Adrenal gland (tissue), 12 donors: Measurements from ENCODE around the gene ADGRB3. TPM values are rescaled to one million over a fixed set of nuclear protein-coding genes. Genes with fewer than 3 reads are reported as not detected.

ENCODE experiments used
- DNase-seq, 7 donors: peaks; one replicate each; pipeline ENCODE4 v3.0.0-alpha.2; 2019 to 2020
- H3K27ac ChIP-seq, 5 donors: fragments of 200-600 bp; sonication (generic) in 4 of 5; 1 replicate in 3 of 5; 2 replicates in 2 of 5; pipeline versions ENCODE4 v1.5.1 to v1.8.0; 2016 to 2020; ENCODE audit warnings: mild to moderate bottlenecking in 1 of 5
- H3K27me3 ChIP-seq: fragments of 200-600 bp; 2 replicates; pipeline ENCODE4 v1.8.0; 2021
- H3K36me3 ChIP-seq, 2 donors: fragments of 200-600 bp; replicated peaks in 1 of 2; 1 replicate in 1 of 2; 2 replicates in 1 of 2; pipeline versions ENCODE4 v1.5.1 to v1.8.0; 2018 to 2022
- H3K4me1 ChIP-seq, 2 donors: fragments of 200-600 bp; replicated peaks in 1 of 2; 1 replicate in 1 of 2; 2 replicates in 1 of 2; pipeline versions ENCODE4 v1.5.1 to v1.8.0; 2018 to 2021
- H3K4me3 ChIP-seq, 4 donors: fragments of 200-600 bp; sonication (generic) in 3 of 4; one replicate each; pipeline ENCODE4 v1.5.1; 2016 to 2018
- H3K9me3 ChIP-seq, 3 donors: fragments of 200-600 bp; sonication (generic) in 1 of 3; replicated peaks in 1 of 3; 1 replicate in 2 of 3; 2 replicates in 1 of 3; pipeline versions ENCODE4 v1.5.1 to v1.8.0; 2016 to 2021
- POLR2A ChIP-seq, 2 donors: fragments of 450-650 bp; IDR thresholded peaks; one replicate each; pipeline ENCODE4 v1.6.1; 2017; ENCODE audit warnings: antibody characterized with exemption in 2 of 2, mild to moderate bottlenecking in 2 of 2, moderate library complexity in 1 of 2
- WGBS, 4 donors: extraction: QIAGEN DNeasy Blood & Tissue Kit in 2 of 4; methylation state at CpG; one replicate each; pipeline versions ENCODE4 v1.1.5 to v1.1.7; 2013 to 2017; 5-methylcytosine and 5-hydroxymethylcytosine counted together
- intact Hi-C, 2 donors: fragments of 100-400 bp; cut with DNase I; formaldehyde crosslinking; loops; one replicate each; pipeline versions ENCODE4 v1.14.1 to v1.15.0; 2022 to 2023
- polyA plus RNA-seq, 3 donors: library from polyadenylated mRNA; stranded (reverse); fragments of 200-250 nt in 2 of 3; fragments of 350-450 nt in 1 of 3; fragmentation: Illumina TruSeq in 1 of 3; extraction: RNeasy Lipid Tissue Mini Kit (QIAGEN cat#74804) in 1 of 3; gene quantifications; one replicate each; pipeline ENCODE4 v1.2.3, GENCODE V29; 2013 to 2014
- total RNA-seq, 9 donors: library from RNA; depleted of rRNA in 4 of 9; stranded (reverse); fragments of >200 nt in 4 of 9; fragments of 120-200 nt in 1 of 9; fragmentation: NEBNext Ultra II Directional in 1 of 9; extraction: Animal tissue kit (Norgen Biotek cat#: 25700) in 1 of 9; gene quantifications; one replicate each; pipeline versions ENCODE4 v1.1.0 to v1.2.4, GENCODE V29; 2013 to 2023
- TF ChIP-seq, protein P1 (sequence below), 6 experiments: fragments of 450-650 bp in 4 of 6; fragments of 200-600 bp in 2 of 6; sonication (generic) in 1 of 6; IDR thresholded peaks; 1 replicate in 5 of 6; 2 replicates in 1 of 6; pipeline versions ENCODE4 v1.5.1 to v1.8.0; 2016 to 2021; ENCODE audit warnings: antibody characterized with exemption in 6 of 6, mild to moderate bottlenecking in 2 of 6, moderate library complexity in 1 of 6
- donor health status: healthy with polysubstance abuse.
- donor health status: Bipolar disorder and iron deficiency.
- donor health status: DM: yes; HTN: yes; CAD: no.
- donor health status: DM: no; HTN: no; CAD: no.
- donor health status: DM: no; HTN: no; CAD: no.
- donor health status: DM: yes; HTN: yes; CAD: no.

Gene ADGRB3
- total and polyA plus RNA-seq, 12 donors: 1.3 to 9.0 (median 3.1) TPM

DNA sequence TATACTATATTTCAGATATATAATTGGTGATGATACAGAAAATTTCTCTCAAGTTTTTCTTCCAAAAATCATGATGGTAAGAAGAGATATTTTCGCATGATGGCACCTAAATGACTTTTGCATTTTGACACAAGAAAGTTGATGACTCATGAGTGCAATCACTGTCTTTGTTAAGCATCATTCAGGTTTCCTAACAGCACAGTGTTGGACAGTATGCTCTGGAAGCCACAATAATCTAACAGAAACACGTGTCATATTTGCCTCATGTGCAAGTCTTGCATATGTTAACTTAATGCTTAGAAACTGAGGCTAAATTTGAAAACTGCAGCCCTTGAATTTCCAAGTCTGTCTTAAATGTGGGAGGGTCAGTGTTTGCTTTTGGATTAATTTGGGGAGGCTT, 628.2 kb downstream of the ADGRB3 start:
- no peak for DNase-seq
- WGBS, 4 donors: 71 to 85% (median 75%) methylated on average over 2 of the region's 2 CpGs
- intact Hi-C loops: no loop called here
- TF ChIP-seq, protein P1, sequence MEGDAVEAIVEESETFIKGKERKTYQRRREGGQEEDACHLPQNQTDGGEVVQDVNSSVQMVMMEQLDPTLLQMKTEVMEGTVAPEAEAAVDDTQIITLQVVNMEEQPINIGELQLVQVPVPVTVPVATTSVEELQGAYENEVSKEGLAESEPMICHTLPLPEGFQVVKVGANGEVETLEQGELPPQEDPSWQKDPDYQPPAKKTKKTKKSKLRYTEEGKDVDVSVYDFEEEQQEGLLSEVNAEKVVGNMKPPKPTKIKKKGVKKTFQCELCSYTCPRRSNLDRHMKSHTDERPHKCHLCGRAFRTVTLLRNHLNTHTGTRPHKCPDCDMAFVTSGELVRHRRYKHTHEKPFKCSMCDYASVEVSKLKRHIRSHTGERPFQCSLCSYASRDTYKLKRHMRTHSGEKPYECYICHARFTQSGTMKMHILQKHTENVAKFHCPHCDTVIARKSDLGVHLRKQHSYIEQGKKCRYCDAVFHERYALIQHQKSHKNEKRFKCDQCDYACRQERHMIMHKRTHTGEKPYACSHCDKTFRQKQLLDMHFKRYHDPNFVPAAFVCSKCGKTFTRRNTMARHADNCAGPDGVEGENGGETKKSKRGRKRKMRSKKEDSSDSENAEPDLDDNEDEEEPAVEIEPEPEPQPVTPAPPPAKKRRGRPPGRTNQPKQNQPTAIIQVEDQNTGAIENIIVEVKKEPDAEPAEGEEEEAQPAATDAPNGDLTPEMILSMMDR (IDR thresholded peaks at IDR 0.05): no peak
- no peak for TF ChIP-seq POLR2A (IDR thresholded peaks at IDR 0.05)
- Histone ChIP-seq H3K4me3 (no peak overlapping the region), H3K36me3 (no peaks in the 10 kb centered on the region), H3K4me1 (no peaks in the 10 kb centered on the region), H3K27ac (no peak overlapping the region), H3K9me3 (no peaks in the 10 kb centered on the region), H3K27me3 (no peaks in the 10 kb centered on the region)

DNA sequence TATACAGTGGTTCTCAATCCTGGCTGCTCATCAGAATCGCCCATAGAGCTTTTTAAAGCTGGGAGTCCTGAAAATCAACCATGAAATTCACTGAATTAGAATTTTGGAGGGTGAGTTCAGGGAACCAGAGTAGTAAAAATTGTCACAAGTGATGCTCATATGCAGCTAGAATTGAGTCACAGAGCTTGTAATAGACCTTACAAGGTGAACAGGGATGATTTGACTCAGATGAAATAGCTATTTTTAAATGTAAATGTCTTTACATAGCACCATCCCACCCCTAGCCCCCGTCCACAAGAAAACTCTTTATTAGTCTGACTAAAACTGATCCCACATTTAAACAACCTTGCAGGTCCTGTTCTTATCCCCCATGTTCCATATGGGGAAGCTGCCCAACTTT, 630.0 kb downstream of the ADGRB3 start:
- Histone ChIP-seq H3K27me3 (no peaks in the 10 kb centered on the region), H3K4me3 (no peak overlapping the region), H3K36me3 (no peaks in the 10 kb centered on the region), H3K9me3 (no peaks in the 10 kb centered on the region), H3K4me1 (no peaks in the 10 kb centered on the region), H3K27ac (no peak overlapping the region)
- intact Hi-C loops: no loop called here
- WGBS, 4 donors: 59 to 86% (median 71%) methylated on average over 2 of the region's 2 CpGs
- no peak for DNase-seq
- no peak for TF ChIP-seq POLR2A (IDR thresholded peaks at IDR 0.05)
- TF ChIP-seq, protein P1 (IDR thresholded peaks at IDR 0.05): no peak

DNA sequence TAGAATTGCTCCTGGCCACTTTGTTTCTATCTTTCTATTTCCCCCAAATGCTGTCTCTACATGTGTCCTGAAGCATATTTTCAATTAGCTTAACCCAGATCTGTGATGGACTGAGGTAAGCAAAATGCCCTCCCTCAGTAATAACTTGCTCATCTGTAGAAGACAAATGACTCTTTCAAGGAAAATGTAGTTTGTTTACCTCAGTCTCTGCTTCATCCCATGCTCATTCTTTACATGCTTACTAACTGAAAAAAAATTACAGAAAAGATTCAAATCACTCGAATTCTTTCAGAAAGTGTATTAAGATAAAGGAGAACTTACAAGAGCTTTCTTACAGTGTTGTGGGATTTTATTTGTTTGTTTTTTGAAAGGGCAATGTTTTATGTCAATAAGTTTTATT, 630.6 kb downstream of the ADGRB3 start:
- intact Hi-C loops: no loop called here

DNA sequence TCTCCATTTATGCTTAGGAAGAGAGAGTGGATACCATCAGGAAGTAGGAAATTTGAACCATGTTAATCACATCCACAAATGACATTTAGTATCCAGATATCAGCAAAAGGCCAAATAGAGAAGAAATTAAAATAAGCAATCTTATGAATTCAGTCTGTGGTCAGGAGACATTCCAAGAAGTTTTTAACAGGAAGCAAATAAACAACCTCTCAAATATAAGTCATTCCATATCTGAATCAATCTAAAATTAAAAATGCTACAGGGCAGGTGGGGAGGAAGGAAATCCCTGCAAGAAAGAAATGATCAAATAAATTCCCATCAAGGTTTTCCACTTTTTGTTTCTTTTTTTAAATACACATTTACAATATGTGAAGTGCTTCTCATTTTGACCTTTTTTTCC, 641.1 kb downstream of the ADGRB3 start:
- Histone ChIP-seq H3K27ac (no peak overlapping the region), H3K4me3 (no peak overlapping the region), H3K9me3 (no peaks in the 10 kb centered on the region), H3K27me3 (no peaks in the 10 kb centered on the region), H3K36me3 (no peaks in the 10 kb centered on the region), H3K4me1 (no peaks in the 10 kb centered on the region)
- intact Hi-C loops: no loop called here
- no peak for DNase-seq
- TF ChIP-seq, protein P1 (IDR thresholded peaks at IDR 0.05): no peak
- TF ChIP-seq POLR2A (IDR thresholded peaks at IDR 0.05): no peak

More for the DNA sequence above, 630.6 kb downstream of the ADGRB3 start:
- TF ChIP-seq, protein P1 (IDR thresholded peaks at IDR 0.05): no peak
- TF ChIP-seq POLR2A (IDR thresholded peaks at IDR 0.05): no peak
- WGBS, 4 donors: 53 to 69% (median 66%) methylated on average over 1 of the region's 1 CpG
- Histone ChIP-seq H3K4me3 (no peak overlapping the region), H3K27me3 (no peaks in the 10 kb centered on the region), H3K4me1 (no peaks in the 10 kb centered on the region), H3K27ac (no peak overlapping the region), H3K36me3 (no peaks in the 10 kb centered on the region), H3K9me3 (peaks cover 0 to 3% (median 0%) of the 10 kb centered on the region in 3 donors)
- no peak for DNase-seq
